HepG2 (cell line): Measurements from ENCODE around the gene ADAMTS2.

Source experiments
- ZNF101 ChIP-seq: sonication (generic); formaldehyde crosslinking; IDR thresholded peaks from 2 replicates; pipeline ENCODE4 v1.4.0; 2020; ENCODE audit warnings: mild to moderate bottlenecking, low read depth, missing genetic modification reagents, borderline replicate concordance
- ZUFSP ChIP-seq: sonication (generic); formaldehyde crosslinking; IDR thresholded peaks from 2 replicates; pipeline ENCODE4 v1.9.0; 2021; ENCODE audit warnings: missing genetic modification reagents, mild to moderate bottlenecking, borderline replicate concordance
- TF ChIP-seq, protein P1 (sequence below): sonication (generic); formaldehyde crosslinking; IDR thresholded peaks from 2 replicates; pipeline ENCODE4 v1.8.1; 2023; ENCODE audit warnings: missing genetic modification reagents, inconsistent platforms, borderline replicate concordance
- TF ChIP-seq, protein P2 (sequence below): sonication (generic); formaldehyde crosslinking; IDR thresholded peaks from 2 replicates; pipeline ENCODE4 v1.5.0; 2020; ENCODE audit warnings: mild to moderate bottlenecking, missing genetic modification reagents

- TF ChIP-seq, protein P1, sequence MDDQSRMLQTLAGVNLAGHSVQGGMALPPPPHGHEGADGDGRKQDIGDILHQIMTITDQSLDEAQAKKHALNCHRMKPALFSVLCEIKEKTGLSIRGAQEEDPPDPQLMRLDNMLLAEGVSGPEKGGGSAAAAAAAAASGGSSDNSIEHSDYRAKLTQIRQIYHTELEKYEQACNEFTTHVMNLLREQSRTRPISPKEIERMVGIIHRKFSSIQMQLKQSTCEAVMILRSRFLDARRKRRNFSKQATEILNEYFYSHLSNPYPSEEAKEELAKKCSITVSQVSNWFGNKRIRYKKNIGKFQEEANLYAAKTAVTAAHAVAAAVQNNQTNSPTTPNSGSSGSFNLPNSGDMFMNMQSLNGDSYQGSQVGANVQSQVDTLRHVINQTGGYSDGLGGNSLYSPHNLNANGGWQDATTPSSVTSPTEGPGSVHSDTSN (CRISPR knock-in tag): no peak
- TF ChIP-seq, protein P2, sequence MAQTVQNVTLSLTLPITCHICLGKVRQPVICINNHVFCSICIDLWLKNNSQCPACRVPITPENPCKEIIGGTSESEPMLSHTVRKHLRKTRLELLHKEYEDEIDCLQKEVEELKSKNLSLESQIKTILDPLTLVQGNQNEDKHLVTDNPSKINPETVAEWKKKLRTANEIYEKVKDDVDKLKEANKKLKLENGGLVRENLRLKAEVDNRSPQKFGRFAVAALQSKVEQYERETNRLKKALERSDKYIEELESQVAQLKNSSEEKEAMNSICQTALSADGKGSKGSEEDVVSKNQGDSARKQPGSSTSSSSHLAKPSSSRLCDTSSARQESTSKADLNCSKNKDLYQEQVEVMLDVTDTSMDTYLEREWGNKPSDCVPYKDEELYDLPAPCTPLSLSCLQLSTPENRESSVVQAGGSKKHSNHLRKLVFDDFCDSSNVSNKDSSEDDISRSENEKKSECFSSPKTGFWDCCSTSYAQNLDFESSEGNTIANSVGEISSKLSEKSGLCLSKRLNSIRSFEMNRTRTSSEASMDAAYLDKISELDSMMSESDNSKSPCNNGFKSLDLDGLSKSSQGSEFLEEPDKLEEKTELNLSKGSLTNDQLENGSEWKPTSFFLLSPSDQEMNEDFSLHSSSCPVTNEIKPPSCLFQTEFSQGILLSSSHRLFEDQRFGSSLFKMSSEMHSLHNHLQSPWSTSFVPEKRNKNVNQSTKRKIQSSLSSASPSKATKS (CRISPR knock-in tag): no peak
- TF ChIP-seq ZUFSP (CRISPR knock-in tag) (no peak), ZNF101 (CRISPR knock-in tag) (no peak)
These were observed 205.9 kb downstream of the ADAMTS2 start for GRCh38 chr5:179139111-179139935.
